ENCODE measurements around the gene ANKRD27. TPM values are rescaled to one million over a fixed set of nuclear protein-coding genes. Genes with fewer than 3 reads are reported as not detected.
"Not testable (repeated sequence)": the region's sequence is repeated elsewhere in the genome, so short reads cannot be mapped to it uniquely, and the experiment has no call there.

ANKRD27 gene
- total RNA-seq, 3 donors from 2014 or later (not counting 1 experiment from before 2014, with no cell fraction given) = 35.8 to 47.1 (median 40.8) TPM

- peak overlapping the region; percentile 31 for H3K4me3 Mint-ChIP-seq
- TF ChIP-seq, protein P1, sequence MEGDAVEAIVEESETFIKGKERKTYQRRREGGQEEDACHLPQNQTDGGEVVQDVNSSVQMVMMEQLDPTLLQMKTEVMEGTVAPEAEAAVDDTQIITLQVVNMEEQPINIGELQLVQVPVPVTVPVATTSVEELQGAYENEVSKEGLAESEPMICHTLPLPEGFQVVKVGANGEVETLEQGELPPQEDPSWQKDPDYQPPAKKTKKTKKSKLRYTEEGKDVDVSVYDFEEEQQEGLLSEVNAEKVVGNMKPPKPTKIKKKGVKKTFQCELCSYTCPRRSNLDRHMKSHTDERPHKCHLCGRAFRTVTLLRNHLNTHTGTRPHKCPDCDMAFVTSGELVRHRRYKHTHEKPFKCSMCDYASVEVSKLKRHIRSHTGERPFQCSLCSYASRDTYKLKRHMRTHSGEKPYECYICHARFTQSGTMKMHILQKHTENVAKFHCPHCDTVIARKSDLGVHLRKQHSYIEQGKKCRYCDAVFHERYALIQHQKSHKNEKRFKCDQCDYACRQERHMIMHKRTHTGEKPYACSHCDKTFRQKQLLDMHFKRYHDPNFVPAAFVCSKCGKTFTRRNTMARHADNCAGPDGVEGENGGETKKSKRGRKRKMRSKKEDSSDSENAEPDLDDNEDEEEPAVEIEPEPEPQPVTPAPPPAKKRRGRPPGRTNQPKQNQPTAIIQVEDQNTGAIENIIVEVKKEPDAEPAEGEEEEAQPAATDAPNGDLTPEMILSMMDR (IDR thresholded peaks at IDR 0.05) = no peak
- H3K9me3 Mint-ChIP-seq = no peaks in the 10 kb centered on the region
- H3K4me1 Mint-ChIP-seq = peaks cover 15% of the 10 kb centered on the region in 2 donors
- no peaks in the 10 kb centered on the region for H3K36me3 ChIP-seq (ENCODE audit: control insufficient read depth, insufficient read depth, low read length)
- H3K4me3 ChIP-seq (ENCODE audit: low read length) = no peak overlapping the region
- H3K27ac ChIP-seq (ENCODE audit: low read length) = no peak overlapping the region
- 96% methylated on average over 3 of the region's 3 CpGs for WGBS (ENCODE audit: insufficient coverage)
- intact Hi-C loops (cut with micrococcal nuclease) = loop anchor here (10.0 kb wide), 1 partner anchor 1789 kb away; no protein-coding TSS in a partner anchor
- ATAC-seq (no peak), DNase-seq (no peak)
- H3K27me3 Mint-ChIP-seq (ENCODE audit: low read depth in 2 of 2) = peaks cover 11 to 16% of the 10 kb centered on the region in 2 donors
- H3K9me3 ChIP-seq (ENCODE audit: control insufficient read depth, insufficient read depth, low read length) = no peaks in the 10 kb centered on the region
- H3K27me3 ChIP-seq (ENCODE audit: control insufficient read depth, insufficient read depth, low read length) = no peaks in the 10 kb centered on the region
- H3K36me3 Mint-ChIP-seq = no peaks in the 10 kb centered on the region
- H3K4me1 ChIP-seq (ENCODE audit: control insufficient read depth, insufficient read depth, low read length) = peaks cover 11% of the 10 kb centered on the region
- H3K27ac Mint-ChIP-seq = no peak overlapping the region
Observed at GRCh38 chr19:32573492-32573794, 101.5 kb downstream of the ANKRD27 start.

GRCh38 chr19:32572700-32573491, 102.1 kb downstream of the ANKRD27 start:
- Mint-ChIP-seq H3K4me3 (peak overlapping the region; percentile 90), H3K27me3 (ENCODE audit: low read depth in 2 of 2) (peaks cover 11 to 16% of the 10 kb centered on the region in 2 donors), H3K27ac (peak overlapping the region; percentile 64 to 72), H3K4me1 (peaks cover 15% of the 10 kb centered on the region in 2 donors)
- H3K36me3 Mint-ChIP-seq; H3K4me3 ChIP-seq (ENCODE audit: low read length); H3K9me3 Mint-ChIP-seq; H3K27me3 ChIP-seq (ENCODE audit: control insufficient read depth, insufficient read depth, low read length); DNase-seq; H3K36me3 ChIP-seq (ENCODE audit: control insufficient read depth, insufficient read depth, low read length); H3K27ac ChIP-seq (ENCODE audit: low read length); H3K9me3 ChIP-seq (ENCODE audit: control insufficient read depth, insufficient read depth, low read length): not testable (repeated sequence)
- intact Hi-C loops (cut with micrococcal nuclease) = loop anchor here (10.0 kb wide), 1 partner anchor 1788 kb away; no protein-coding TSS in a partner anchor
- WGBS (ENCODE audit: insufficient coverage) = 42% methylated on average over 19 of the region's 21 CpGs
- peak in 2 of 3 donors; percentile 60 to 71 for ATAC-seq
- peaks cover 11% of the 10 kb centered on the region for H3K4me1 ChIP-seq (ENCODE audit: control insufficient read depth, insufficient read depth, low read length)

DNA sequence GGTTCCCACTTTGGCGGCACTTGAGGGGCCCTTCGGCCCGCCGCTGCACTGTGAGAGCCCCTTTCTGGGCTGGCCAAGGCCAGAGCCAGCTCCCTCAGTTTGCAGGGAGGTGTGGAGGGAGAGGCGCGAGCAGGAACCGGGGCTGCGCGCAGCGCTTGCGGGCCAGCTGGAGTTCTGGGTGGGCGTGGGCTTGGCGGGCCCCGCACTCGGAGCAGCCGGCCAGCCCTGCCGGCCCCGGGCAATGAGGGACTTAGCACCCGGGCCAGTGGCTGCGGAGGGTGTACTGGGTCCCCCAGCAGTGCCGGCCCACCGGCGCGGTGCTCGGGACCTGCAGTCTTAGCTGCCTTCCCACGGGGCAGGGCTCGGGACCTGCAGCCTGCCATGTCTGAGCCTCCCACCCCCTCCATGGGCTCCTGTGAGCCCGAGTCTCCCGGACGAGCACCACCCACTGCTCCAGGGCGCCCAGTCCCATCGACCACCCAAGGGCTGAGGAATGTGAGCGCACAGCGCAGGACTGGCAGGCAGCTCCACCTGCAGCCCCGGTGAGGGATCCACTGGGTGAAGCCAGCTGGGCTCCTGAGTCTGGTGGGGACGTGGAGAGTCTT, 103.4 kb downstream of the ANKRD27 start:
- not testable (repeated sequence) for H3K9me3 ChIP-seq (ENCODE audit: control insufficient read depth, insufficient read depth, low read length); H3K27ac ChIP-seq (ENCODE audit: low read length); H3K27ac Mint-ChIP-seq; H3K9me3 Mint-ChIP-seq; H3K36me3 Mint-ChIP-seq; H3K27me3 ChIP-seq (ENCODE audit: control insufficient read depth, insufficient read depth, low read length); ATAC-seq; H3K4me3 ChIP-seq (ENCODE audit: low read length); H3K36me3 ChIP-seq (ENCODE audit: control insufficient read depth, insufficient read depth, low read length); DNase-seq; H3K4me3 Mint-ChIP-seq
- 85% methylated on average over 20 of the region's 36 CpGs for WGBS (ENCODE audit: insufficient coverage)
- peaks cover 11 to 16% of the 10 kb centered on the region in 2 donors for H3K27me3 Mint-ChIP-seq (ENCODE audit: low read depth in 2 of 2)
- H3K4me1 ChIP-seq (ENCODE audit: control insufficient read depth, insufficient read depth, low read length) = peaks cover 11% of the 10 kb centered on the region
- peaks cover 15% of the 10 kb centered on the region in 2 donors for H3K4me1 Mint-ChIP-seq
- intact Hi-C loops (cut with micrococcal nuclease) = loop anchor here (10.0 kb wide), 1 partner anchor 1787 kb away; no protein-coding TSS in a partner anchor

DNA sequence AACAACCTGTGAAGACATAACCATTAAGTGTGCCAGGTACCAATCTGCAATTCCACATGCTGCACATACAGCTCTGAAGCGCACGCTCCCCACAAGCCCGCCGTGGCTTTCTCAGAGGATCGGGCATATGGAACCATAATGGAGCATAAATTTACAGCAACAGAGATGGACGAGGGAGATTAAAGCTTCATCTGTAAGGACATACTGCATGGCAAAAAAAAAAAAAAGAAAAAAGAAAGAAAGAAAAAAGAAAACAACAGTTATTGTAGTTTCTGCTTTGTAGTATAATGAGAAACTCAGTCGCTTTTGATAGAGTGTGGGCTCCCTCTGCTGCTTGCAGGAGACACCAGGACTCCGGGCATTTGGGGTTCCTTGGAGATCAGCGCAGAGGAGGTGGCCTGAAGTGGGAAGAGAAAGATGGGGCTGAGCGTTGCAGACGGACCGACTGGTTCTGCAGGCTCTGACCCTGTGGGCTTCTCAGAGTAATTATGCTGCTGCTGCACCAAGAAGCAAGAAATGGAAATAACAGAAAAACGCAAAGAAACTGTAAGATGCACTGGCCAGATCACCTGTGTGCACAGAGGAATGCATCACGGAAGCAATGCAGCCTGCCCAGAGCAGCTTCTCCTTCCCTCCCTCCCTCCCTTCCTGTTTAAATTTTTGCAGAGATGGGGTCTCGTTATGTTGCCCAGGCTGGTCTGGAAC, 104.7 kb downstream of the ANKRD27 start:
- H3K27ac Mint-ChIP-seq = no peak overlapping the region
- H3K4me3 ChIP-seq (ENCODE audit: low read length) = no peak overlapping the region
- no peaks in the 10 kb centered on the region for H3K27me3 ChIP-seq (ENCODE audit: control insufficient read depth, insufficient read depth, low read length)
- H3K36me3 Mint-ChIP-seq = no peaks in the 10 kb centered on the region
- peak; percentile 83 to 96 (median 93) for ATAC-seq
- peaks cover 6 to 8% of the 10 kb centered on the region in 2 donors for H3K27me3 Mint-ChIP-seq (ENCODE audit: low read depth in 2 of 2)
- peaks cover 11% of the 10 kb centered on the region for H3K4me1 ChIP-seq (ENCODE audit: control insufficient read depth, insufficient read depth, low read length)
- 39% methylated on average over 15 of the region's 15 CpGs for WGBS (ENCODE audit: insufficient coverage)
- no peaks in the 10 kb centered on the region for H3K9me3 Mint-ChIP-seq
- peaks cover 15% of the 10 kb centered on the region in 2 donors for H3K4me1 Mint-ChIP-seq
- TF ChIP-seq, protein P1 (IDR thresholded peaks at IDR 0.05) = peak; percentile 91
- intact Hi-C loops (cut with micrococcal nuclease) = loop anchor here (1.0 to 10.0 kb wide), 3 partner anchors 106 to 1785 kb away; no protein-coding TSS in a partner anchor
- H3K36me3 ChIP-seq (ENCODE audit: control insufficient read depth, insufficient read depth, low read length) = no peaks in the 10 kb centered on the region
- H3K27ac ChIP-seq (ENCODE audit: low read length) = no peak overlapping the region
- no peaks in the 10 kb centered on the region for H3K9me3 ChIP-seq (ENCODE audit: control insufficient read depth, insufficient read depth, low read length)
- H3K4me3 Mint-ChIP-seq = peak overlapping the region; percentile 56
- DNase-seq = peak; percentile 47 to 80
